Activated CD8-positive, alpha-beta memory T cell treated with anti-CD3 and anti-CD28 coated beads for 4 hours (primary cell): Measurements from ENCODE around the gene SLITRK3.

Source experiments
- DNase-seq, 2 donors: peaks; one replicate each; pipeline ENCODE4 v3.0.0-alpha.2; 2020; ENCODE audit warnings: low read depth in 2 of 2

The SLITRK3 gene, protein sequence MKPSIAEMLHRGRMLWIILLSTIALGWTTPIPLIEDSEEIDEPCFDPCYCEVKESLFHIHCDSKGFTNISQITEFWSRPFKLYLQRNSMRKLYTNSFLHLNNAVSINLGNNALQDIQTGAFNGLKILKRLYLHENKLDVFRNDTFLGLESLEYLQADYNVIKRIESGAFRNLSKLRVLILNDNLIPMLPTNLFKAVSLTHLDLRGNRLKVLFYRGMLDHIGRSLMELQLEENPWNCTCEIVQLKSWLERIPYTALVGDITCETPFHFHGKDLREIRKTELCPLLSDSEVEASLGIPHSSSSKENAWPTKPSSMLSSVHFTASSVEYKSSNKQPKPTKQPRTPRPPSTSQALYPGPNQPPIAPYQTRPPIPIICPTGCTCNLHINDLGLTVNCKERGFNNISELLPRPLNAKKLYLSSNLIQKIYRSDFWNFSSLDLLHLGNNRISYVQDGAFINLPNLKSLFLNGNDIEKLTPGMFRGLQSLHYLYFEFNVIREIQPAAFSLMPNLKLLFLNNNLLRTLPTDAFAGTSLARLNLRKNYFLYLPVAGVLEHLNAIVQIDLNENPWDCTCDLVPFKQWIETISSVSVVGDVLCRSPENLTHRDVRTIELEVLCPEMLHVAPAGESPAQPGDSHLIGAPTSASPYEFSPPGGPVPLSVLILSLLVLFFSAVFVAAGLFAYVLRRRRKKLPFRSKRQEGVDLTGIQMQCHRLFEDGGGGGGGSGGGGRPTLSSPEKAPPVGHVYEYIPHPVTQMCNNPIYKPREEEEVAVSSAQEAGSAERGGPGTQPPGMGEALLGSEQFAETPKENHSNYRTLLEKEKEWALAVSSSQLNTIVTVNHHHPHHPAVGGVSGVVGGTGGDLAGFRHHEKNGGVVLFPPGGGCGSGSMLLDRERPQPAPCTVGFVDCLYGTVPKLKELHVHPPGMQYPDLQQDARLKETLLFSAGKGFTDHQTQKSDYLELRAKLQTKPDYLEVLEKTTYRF

DNA sequence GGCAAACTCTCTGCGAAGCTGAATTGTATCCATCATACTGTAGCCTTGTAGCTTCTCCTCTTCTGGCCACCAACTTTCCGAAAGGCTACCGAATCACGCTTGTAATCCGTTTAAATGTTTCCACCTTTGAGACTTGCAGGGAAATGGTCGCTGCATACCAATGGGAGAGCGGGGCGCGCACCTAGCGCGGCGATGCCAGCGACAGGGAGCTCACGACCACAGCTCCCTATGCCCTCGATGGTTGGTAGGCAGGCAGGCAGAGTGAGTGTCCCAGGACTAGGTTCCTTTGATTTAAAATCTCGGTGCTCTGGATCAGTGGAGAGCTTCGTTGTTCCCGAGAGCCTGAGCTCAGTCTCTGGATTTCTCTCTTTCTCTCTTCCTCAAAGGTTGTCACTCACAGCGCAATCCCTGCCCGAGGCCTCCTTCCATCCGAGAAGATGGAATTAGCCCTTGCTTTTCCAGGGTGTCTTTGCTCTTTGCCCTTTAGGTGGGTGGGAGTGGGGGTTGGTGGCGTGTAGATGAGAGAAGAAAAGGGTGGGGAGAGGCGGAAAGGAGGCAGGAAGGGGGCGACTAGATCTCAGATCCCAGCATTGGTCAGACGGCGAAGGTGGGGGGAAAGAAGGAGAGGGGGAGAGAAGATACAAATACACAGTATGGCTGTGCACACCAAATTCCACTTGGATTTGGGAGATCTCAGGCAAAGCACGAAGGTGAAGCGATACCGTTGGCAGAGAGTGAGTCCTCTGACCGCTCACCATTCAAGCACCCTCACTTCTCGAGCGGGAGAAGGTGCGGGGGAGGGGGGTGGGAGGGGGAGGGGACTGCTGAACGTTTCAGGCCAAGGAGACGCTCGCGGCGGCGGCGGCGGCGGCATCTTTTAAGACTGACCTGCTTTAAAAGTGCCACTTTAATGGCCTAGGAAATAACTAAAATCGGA lies at the start of gene SLITRK3:
Gene SLITRK3, minus strand, starts transcription at position 745 of the 937 bp plus-strand sequence. CDS start 5,554 bp downstream, outside the sequence.
- no peak for DNase-seq

DNA sequence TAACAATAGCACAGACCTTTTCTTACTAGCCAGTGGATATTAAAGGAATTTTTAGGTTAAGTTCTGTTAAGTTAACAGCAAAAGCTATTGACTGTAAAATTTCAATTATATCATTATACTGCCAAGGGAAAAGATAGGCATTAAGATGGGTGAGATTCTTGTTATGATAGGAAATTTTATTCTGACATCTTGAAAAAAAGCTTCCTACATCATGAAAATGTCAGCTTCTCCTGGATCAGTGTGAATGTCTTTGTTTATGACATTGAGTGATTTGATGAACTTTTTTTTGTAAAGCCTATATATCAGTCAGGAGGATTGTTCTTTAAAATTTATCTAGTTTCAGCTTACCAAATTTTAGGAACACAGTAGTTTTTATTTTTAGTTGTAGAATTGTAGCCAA lies 47.4 kb upstream of the SLITRK3 start:
- no peak for DNase-seq

DNA sequence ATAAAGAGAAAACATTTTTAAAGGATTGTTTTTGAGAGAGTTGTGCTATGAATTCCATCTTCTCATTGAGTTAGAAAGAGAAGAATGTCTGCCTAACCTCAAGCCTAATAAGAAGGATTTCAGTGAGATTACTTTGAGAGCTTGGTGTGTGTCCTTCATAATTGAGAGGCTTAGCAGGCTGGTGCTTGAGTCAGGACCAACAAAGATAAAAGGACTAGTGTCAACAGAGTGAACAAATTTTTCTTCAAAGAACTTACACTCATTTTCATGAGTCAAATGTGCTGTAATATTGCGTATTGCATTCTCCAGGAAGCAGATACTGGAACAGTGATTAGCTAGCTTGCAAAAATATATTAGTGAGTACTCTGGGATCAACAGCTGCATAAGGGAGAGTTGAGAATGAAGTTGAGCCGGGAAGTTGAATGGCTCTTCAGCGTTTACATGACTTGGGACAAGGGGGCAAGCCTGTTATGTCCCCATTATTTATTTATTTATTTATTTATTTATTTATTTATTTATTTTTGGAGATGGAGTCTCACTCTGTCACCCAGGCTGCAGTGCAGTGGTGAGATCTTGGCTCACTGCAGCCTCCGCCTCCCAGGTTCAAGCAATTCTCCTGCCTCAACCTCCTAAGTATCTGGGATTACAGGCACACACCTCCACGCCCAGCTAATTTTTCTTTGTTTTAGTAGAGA lies 37.5 kb upstream of the SLITRK3 start:
- DNase-seq: no peak

DNA sequence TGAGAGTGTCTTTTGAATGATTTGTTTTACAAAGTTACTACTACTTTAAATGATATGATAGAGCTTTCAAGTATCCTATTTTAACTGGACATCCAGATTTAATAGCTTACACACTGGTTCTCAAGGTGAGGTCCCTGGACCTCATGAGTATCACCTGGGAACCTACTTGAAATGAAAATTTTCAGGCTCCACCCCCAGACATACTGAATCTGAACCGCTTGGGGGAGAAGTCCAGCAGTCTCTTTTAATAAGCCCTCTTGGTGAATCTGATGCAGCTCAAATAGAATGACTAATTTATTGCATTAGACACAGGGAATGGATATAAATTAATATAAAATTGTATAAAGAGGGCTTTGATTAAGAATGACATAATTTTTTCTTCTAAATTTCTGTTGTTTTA lies 29.4 kb upstream of the SLITRK3 start:
- DNase-seq: no peak

DNA sequence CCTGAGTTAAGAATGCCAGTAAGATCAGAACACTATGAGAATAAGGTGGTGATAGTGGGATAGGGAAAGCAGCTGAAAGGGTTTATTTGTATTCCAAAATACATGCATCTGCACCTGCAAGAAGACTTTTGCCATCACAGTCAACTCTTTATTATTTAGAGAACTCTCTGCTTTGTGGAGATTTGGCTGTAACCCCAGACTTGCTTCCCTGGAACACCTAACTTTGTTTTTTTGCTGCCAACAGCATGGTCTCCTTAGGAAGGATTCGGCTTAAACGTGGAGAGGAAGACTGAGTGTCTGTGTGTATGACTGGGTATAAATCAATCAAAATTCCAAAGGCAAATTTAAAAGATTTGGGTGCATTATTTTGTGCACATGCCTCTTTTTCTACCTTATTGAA lies 21.6 kb upstream of the SLITRK3 start:
- no peak for DNase-seq

DNA sequence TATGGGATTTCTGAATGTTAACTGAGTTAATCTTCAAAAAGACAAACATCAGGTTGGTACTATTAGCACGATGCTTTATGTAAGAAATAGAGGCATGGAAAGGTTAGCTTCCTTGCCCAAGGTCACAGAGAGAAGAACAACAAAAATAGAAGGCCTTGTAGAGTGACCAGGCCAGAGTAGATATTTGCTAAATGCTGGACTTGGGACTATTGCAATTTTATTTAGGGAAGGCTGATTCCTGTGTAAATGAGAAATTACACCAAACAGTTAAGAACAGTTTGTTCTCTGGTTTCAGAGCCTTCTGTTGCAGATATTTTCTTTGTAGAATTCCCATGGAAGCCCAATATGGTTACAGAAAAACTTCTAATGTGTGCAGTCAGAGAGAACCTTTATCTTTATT lies 16.4 kb upstream of the SLITRK3 start:
- no peak for DNase-seq

DNA sequence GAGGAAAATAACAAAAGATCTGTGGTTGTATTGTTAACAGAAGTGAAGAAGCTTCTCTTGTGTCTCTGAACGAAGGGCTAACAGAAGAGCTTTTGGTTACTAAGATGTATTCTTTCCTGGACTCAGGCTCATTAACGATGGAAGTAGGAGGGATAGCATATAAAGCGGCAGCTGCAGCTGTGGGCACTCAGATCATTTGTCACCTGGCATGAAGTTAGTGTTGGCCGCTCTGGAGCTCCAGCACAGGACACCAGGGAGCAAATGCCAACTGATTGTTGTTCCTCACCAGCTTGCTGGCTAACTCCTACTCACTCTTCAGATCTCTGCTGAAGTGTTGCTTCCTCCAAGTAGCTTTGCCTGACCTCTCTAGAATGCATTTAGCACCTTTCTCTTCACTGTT lies 15.5 kb upstream of the SLITRK3 start:
- no peak for DNase-seq

DNA sequence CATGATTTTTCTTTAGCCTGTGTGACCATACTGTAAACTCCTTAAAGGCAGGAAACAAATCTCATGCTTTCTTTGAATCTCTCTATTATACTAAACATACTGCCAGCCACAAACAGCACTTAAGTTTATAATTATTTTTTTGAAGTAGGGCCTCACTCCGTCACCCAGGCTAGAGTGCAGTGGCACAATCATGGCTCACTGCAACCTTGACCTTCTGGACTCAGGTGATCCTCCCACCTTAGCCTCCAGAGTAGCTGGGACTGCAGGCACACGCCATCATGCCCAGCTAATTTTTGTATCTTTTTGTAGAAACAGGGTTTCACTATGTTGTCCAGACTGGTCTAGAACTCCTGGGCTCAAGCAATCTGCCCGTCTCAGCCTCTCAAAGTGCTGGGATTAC lies 14.5 kb upstream of the SLITRK3 start:
- no peak for DNase-seq

DNA sequence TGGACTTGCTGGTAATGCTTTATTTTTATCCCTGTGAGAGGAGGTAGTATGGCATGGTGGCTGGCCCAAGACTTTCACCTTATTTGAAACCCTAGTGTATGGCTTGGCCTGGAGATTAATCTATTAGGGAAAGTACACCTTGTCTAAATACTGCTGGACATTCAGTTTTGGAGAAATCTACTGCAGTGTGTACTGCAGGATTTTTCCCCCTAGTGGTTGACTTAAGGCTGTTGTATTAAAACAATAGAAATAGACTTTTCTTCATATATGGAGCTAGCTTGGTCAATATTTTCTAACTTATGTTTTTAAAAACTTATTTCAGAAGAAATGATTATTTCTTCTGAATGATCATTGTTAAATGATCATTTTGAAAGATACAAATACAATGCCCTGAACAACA lies 13.9 kb upstream of the SLITRK3 start:
- no peak for DNase-seq

DNA sequence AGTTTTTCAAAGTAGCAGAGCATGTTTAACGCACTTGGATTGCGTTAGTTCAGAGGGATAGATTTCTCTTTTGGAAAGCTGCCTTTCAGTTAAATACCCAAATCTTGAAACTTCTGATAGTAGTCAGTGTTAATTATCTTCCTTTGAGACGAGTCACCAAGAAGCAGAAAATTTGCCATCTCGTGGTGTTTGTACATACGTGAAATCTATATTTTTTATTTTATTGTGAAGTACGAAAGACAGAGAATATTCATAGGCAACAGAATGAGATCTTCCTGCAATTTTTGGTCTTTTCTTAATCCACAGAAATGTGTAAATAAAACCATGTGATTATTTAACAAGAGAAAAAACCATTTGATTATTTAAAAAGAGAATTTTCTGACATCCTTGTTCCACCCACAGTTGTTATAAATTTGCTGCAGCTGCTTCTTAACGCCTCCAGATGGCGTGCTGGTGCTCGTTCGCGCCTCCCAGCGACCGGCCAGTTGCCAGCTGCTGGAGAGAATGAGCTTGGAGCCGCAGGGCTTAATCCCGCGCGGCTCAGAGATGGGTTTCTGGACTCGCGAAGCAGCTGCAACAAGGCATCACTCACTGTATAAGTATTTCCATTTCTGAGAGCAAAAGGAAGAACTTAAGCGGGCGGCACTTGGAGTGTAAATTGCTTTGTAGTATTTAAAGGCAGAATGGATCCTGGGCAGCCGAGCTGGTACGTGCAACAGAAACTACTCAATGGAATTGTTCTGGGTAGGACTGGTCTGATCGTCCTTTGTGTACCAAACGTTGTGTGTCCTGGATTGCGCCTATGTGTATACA lies 10.5 kb upstream of the SLITRK3 start:
- DNase-seq: no peak

DNA sequence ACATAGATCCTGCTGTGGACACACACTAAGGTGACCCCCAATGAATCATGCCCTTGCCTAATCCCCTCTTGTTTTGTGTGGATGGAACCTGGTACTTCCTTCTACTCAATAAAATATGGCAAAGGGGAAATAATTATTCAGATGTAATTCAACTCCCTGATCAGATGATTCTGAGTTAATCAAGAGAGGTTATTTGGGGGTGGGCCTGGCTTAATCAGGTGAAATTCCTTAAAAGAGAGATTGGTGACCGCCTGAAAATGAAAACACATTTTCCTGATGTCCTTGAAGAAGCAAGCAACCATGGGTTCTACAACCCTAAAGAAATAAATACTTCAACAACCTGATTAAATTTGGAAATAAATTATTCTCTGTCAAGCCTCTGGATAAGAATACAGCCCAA lies 8.3 kb upstream of the SLITRK3 start:
- DNase-seq: no peak

DNA sequence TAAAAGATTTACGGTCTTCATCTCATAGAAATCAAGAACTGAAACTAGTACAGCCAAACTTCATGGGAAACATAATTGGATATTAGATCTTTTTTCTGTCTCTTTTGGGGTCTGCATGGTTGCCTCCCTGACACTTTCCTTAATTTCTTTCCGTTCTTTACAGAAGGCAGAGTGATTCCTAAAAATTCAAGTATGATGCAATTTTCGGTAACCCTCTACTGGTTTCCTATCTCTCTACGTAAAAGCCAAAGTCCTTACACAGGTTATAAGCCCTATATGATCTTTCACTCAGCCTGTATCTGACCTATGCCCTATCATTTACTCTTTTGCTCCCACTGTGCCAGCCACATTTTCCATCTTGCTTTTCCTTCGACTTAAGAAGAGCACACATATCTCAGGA lies 6.8 kb upstream of the SLITRK3 start:
- no peak for DNase-seq

DNA sequence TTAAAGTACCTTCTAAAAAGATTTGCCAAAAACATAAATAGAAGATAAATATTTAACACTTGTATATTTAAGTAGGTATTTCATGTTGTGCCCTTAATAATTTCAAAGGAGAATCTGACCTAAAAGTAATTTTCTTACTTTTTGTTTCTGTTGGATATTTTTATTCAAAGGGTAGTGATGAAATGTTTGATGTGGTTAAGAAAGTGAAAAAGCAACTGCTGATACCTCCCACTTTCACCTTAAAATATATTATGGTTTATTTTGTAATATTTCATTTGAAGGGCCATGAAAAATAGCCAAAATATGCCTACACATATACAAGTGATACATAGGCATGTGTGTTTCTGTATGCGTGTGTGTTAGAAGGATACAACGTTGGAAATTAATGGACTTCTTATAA lies 5.8 kb upstream of the SLITRK3 start:
- no peak for DNase-seq

DNA sequence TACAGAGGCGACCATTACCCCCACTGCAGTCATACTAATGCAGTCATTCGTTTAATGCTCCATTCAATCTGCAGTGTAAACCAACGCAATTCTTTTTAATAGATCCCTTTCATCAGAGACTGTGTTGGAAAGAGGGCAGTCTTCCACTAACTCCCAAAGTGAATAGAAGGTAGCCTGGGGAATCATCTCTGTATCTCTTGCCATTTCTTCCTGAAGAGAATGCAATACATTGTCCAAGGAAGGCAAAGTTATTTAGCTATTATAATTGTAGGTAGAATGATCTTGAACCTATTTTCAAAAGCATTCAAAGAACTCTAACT lies 1.3 kb upstream of the SLITRK3 start:
- no peak for DNase-seq

DNA sequence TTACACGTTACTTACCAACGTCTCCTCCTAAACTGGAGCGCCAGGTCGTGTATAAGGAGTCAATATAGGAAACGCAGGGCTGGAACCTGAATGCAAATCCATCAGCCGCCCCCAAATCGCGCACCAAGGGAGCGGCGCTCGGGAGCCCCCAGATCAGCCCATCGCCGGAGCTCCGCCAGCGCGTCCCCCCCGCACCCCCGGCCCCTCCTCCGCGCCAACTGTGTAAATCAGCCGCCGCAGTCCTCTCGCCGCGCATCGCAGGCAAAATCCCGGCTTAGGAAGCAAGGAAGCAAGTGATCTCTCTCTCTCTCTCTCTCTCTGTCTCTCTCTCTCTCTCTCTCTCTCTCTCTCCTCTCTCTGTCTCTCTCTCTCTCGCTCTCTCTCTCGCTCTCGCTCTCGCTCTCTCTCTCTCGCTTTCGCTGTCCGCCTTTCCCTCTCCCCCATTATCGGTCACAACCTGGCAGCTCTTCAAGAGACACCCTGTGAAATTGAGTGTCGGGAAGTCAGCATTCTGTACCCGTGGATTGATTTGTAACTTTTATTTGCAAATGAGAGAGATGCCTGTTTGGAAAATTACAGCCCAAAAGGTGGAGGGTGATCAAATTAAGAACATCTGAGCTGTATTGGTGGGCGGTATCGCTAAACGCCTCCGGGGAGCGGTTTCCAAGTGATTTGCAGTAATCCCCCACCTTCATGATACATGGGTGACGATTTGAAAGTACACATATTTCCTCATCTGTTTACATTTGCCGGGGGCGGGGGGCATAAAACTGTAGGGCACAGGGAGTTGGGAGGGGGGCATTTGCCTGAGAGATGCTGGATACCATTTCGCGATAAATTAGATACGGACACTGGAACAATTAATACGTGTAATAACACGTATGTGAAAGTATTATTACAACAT lies 645 bp upstream of the SLITRK3 start:
- DNase-seq: no peak

DNA sequence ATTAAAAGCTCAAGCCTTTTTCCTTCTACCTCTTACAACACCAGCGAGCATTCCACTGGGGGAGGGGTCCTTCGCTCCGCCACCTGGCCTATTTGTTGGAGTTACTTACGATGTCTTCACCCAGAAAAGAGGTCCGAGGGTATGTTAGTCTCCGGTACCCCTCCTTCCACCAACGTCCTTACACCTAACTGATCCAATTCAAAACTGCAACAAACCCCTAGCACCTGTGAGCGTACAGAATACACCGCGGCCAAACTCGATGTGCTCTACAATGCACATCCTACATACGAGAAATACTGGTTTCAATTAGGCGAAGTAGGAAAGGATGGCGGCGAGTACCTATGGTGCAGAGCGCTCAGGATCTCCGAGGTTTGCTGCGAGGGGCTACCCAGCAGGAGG lies 944 bp downstream of the SLITRK3 start:
- no peak for DNase-seq

DNA sequence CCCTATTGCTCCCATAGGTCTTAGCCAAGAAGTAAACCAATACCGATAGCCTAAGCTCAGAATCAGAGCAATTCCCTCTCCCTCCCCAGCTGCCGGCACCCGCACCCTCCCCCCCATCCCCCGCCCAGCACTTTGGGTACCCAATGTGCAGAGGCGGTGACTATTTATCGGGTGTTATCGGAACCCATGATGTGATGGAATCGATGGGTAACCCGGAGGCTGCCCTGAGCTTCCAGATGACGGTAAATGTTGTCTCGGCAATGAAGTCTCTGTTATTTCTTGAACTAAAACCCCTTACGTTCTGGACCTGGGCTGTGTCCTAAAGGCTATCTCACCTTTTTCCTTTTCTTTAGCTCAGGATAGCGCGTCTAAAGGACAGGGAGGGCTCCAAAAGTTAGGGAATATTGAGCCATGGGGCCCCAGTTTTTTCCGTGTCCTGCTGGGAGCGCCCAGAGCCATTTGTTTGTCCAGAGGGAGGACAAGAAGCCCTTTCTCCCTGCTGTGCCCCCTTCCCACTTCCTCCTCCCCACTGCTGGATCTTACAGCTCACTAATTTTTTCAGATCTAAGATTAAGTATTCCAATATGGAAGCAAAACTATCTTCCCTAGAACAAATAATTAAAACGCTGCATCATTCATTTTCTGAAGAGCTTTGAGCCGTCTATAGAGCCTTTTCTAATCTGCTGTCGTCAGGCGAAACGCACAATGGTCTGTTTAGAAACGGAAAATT lies 1.5 kb downstream of the SLITRK3 start:
- no peak for DNase-seq

DNA sequence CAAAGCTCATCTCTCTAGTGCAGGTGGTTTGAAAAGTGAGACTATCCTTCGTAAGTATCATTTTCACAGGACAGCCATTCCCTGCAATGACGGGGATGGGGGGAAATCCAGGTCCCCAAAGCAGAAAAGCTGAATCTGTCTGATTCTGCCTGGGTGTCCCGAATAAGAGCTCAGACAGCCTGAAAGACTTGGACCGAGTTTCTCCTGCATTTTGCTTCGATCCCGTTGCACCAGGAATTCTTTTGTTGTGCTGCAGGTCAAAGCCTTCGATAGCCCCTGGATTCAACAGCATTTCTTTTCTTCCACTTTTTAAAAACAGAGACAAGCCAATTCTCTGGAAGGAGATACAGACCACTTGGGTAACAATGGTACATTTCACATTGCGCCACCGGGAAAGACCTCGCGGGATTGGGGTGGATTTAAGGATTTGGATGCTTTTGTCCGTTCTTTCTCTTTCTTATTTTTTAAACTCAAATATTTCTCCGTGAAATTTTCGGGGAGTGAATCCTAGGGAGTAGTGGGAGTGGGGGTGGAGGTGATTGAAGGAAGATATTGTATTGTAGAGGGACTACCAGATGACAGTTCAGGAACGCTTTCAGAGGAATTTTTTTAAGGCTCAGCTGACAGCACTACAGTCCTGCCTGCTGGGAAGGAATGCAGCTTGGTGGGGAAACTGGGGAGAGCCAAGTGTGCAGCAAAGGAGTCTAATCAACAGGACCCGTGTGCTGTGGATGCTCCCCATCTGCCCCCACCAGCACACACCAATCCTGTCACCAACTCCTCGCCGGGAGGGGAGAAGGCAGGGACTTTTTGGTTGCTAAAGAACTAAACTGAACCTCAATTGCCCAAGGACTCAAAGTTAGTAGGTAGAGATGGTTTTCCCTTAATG lies 2.6 kb downstream of the SLITRK3 start:
- no peak for DNase-seq
